ENCODE measurements around the gene GALE.

GALE gene

DNA sequence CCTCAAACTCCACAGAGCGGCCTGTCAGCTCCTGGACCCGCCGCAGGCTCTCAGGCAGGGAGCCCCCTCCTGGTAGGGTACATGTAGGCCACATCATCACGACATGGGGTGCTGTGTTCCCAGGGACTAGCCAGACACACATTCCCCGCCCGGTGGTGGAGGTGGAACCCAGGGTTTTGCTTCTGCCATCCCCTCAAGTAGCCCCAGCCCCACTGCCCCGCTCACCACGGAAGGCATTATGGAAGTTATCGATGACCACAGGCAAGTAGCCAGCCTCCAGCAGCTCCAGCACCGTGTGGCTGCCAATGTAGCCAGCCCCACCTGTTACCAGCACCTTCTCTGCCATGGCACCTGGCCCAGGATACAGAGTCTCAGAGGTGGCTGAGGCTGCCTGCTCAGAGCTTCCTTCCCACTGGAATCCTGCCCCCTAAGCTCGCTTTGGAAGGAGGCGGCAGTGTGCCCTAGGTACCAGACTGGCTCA, 1.9 kb downstream of the GALE start:
- H3K9me3 ChIP-seq (replicated peaks in 1 of 2; ENCODE audit: control insufficient read depth in 2 of 2, insufficient read depth in 1 of 2, low read depth in 1 of 2, low read length in 2 of 2) = no peaks in the 10 kb centered on the region
- peak overlapping the region; percentile 56 for H2BK15ac ChIP-seq (ENCODE audit: low read length)
- no peak overlapping the region for H2AFZ ChIP-seq (ENCODE audit: low read length)
- no peak overlapping the region for H3K18ac ChIP-seq (ENCODE audit: low read length)
- H3K4me3 ChIP-seq (ENCODE audit: low read length in 2 of 2) = peak overlapping the region in 1 of 2 donors; percentile 100
- H3K23ac ChIP-seq (ENCODE audit: low read depth, low read length, poor library complexity) = peak overlapping the region; percentile 48
- peaks cover 9% of the 10 kb centered on the region for H3K79me1 ChIP-seq (ENCODE audit: low read depth, low read length)
- no peaks in the 10 kb centered on the region for H3K27me3 ChIP-seq (ENCODE audit: control insufficient read depth in 3 of 3, insufficient read depth in 3 of 3, low read depth in 1 of 3, low read length in 3 of 3)
- peak overlapping the region; percentile 58 for H2AK5ac ChIP-seq (ENCODE audit: low read depth, low read length)
- no peak overlapping the region for H4K91ac ChIP-seq (ENCODE audit: low read depth, low read length, poor library complexity)
- H3K36me3 ChIP-seq (replicated peaks in 1 of 2; ENCODE audit: control insufficient read depth in 2 of 2, insufficient read depth in 2 of 2, low read length in 2 of 2) = peaks cover 25 to 46% of the 10 kb centered on the region in 2 donors
- no peak overlapping the region for H2BK120ac ChIP-seq (ENCODE audit: low read depth, low read length)
- H3K4me1 ChIP-seq (ENCODE audit: control insufficient read depth in 2 of 2, insufficient read depth in 1 of 2, low read depth in 1 of 2, low read length in 2 of 2) = peaks cover 5 to 11% of the 10 kb centered on the region in 2 donors
- H4K8ac ChIP-seq (ENCODE audit: low read depth, low read length) = no peak overlapping the region
- H3K9ac ChIP-seq (ENCODE audit: low read depth, low read length, poor library complexity) = peak overlapping the region; percentile 66
- H3K4ac ChIP-seq (ENCODE audit: low read length) = no peak overlapping the region
- H3K27ac ChIP-seq (replicated peaks; ENCODE audit: low read length) = no peak overlapping the region
- H2BK5ac ChIP-seq (ENCODE audit: low read length) = no peak overlapping the region
- no CpG with 5 or more reads among the region's 12 CpGs for WGBS, 2 donors (ENCODE audit: extremely low coverage in 2 of 2, insufficient read length in 2 of 2, insufficient replicate concordance in 1 of 2)
- no peak overlapping the region for H2BK12ac ChIP-seq (ENCODE audit: low read length)
- no peak for DNase-seq (ENCODE audit: low spot score)
- no peak overlapping the region for H3K14ac ChIP-seq (ENCODE audit: low read length)
- H3K4me2 ChIP-seq (ENCODE audit: insufficient read depth, low read length, poor library complexity, severe bottlenecking) = no peak overlapping the region

- no CpG with 5 or more reads among the region's 20 CpGs for WGBS, 2 donors (ENCODE audit: extremely low coverage in 2 of 2, insufficient read length in 2 of 2, insufficient replicate concordance in 1 of 2)
- Histone ChIP-seq H3K79me1 (ENCODE audit: low read depth, low read length) (peaks cover 12% of the 10 kb centered on the region), H2BK120ac (ENCODE audit: low read depth, low read length) (no peak overlapping the region), H3K14ac (ENCODE audit: low read length) (no peak overlapping the region), H2AFZ (ENCODE audit: low read length) (no peak overlapping the region), H4K8ac (ENCODE audit: low read depth, low read length) (no peak overlapping the region), H2BK15ac (ENCODE audit: low read length) (no peak overlapping the region), H3K9me3 (replicated peaks in 1 of 2; ENCODE audit: control insufficient read depth in 2 of 2, insufficient read depth in 1 of 2, low read depth in 1 of 2, low read length in 2 of 2) (no peaks in the 10 kb centered on the region), H3K18ac (ENCODE audit: low read length) (no peak overlapping the region), H4K91ac (ENCODE audit: low read depth, low read length, poor library complexity) (no peak overlapping the region), H3K36me3 (replicated peaks in 1 of 2; ENCODE audit: control insufficient read depth in 2 of 2, insufficient read depth in 2 of 2, low read length in 2 of 2) (peaks cover 33 to 55% of the 10 kb centered on the region in 2 donors), H2AK5ac (ENCODE audit: low read depth, low read length) (no peak overlapping the region), H2BK12ac (ENCODE audit: low read length) (no peak overlapping the region), H3K4me2 (ENCODE audit: insufficient read depth, low read length, poor library complexity, severe bottlenecking) (no peak overlapping the region), H3K23ac (ENCODE audit: low read depth, low read length, poor library complexity) (no peak overlapping the region), H3K4ac (ENCODE audit: low read length) (no peak overlapping the region), H3K27me3 (ENCODE audit: control insufficient read depth in 3 of 3, insufficient read depth in 3 of 3, low read depth in 1 of 3, low read length in 3 of 3) (no peaks in the 10 kb centered on the region), H3K4me3 (ENCODE audit: low read length in 2 of 2) (no peak overlapping the region), H3K9ac (ENCODE audit: low read depth, low read length, poor library complexity) (no peak overlapping the region), H2BK5ac (ENCODE audit: low read length) (no peak overlapping the region), H3K27ac (replicated peaks; ENCODE audit: low read length) (no peak overlapping the region), H3K4me1 (ENCODE audit: control insufficient read depth in 2 of 2, insufficient read depth in 1 of 2, low read depth in 1 of 2, low read length in 2 of 2) (peaks cover 5 to 16% of the 10 kb centered on the region in 2 donors)
- no peak for DNase-seq (ENCODE audit: low spot score)
These were observed 2.8 kb downstream of the GALE start for GRCh38 chr1:23797478-23798448.

DNA sequence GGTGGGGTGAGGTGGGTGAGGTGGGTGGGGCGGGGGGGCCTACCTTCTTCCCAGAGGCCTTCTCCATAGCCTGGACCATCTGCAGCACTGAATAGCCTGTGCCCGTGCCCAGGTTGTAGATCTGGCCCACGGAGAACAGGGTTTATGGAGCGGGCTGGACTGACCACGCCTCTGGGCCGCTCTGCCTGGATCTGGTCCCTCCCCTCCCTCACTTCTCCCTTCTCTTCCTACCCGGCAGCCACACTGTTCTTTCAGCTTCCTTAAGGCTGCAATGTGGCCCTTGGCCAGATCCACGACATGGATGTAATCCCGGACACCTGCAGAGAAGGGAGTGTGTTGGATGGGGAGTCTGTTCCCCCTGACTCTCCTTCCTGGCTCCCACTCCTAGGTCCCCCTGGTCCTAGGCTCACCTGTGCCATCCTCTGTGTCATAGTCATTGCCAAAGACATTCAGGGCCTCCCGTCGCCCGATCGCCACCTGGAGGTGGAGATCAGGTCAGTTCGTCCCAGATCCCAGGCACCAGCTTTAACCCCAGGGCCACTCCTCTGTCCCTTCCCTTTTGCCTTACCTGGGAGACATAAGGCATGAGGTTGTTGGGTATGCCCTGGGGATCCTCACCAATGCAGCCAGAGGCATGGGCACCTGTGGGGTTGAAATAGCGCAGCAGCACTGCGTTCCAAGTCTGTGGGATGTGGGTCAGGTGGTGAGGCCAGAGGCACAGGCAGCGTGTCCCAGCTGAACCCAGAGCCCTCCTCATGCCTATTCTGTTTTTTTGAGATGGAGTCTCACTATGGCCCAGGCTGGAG, 3.9 kb downstream of the GALE start:
- no peak overlapping the region for H3K27ac ChIP-seq (replicated peaks; ENCODE audit: low read length)
- no peak overlapping the region for H3K14ac ChIP-seq (ENCODE audit: low read length)
- H3K18ac ChIP-seq (ENCODE audit: low read length) = no peak overlapping the region
- H3K23ac ChIP-seq (ENCODE audit: low read depth, low read length, poor library complexity) = no peak overlapping the region
- no peak overlapping the region for H2BK12ac ChIP-seq (ENCODE audit: low read length)
- no peak overlapping the region for H4K8ac ChIP-seq (ENCODE audit: low read depth, low read length)
- no peak overlapping the region for H2AFZ ChIP-seq (ENCODE audit: low read length)
- no peak overlapping the region for H3K9ac ChIP-seq (ENCODE audit: low read depth, low read length, poor library complexity)
- no peak for DNase-seq (ENCODE audit: low spot score)
- peaks cover 10 to 22% of the 10 kb centered on the region in 2 donors for H3K4me1 ChIP-seq (ENCODE audit: control insufficient read depth in 2 of 2, insufficient read depth in 1 of 2, low read depth in 1 of 2, low read length in 2 of 2)
- H2BK120ac ChIP-seq (ENCODE audit: low read depth, low read length) = no peak overlapping the region
- H3K36me3 ChIP-seq (replicated peaks in 1 of 2; ENCODE audit: control insufficient read depth in 2 of 2, insufficient read depth in 2 of 2, low read length in 2 of 2) = peaks cover 33 to 58% of the 10 kb centered on the region in 2 donors
- peak overlapping the region in 1 of 2 donors; percentile 37 for H3K4me3 ChIP-seq (ENCODE audit: low read length in 2 of 2)
- peaks cover 18% of the 10 kb centered on the region for H3K79me1 ChIP-seq (ENCODE audit: low read depth, low read length)
- no peak overlapping the region for H2AK5ac ChIP-seq (ENCODE audit: low read depth, low read length)
- H3K9me3 ChIP-seq (replicated peaks in 1 of 2; ENCODE audit: control insufficient read depth in 2 of 2, insufficient read depth in 1 of 2, low read depth in 1 of 2, low read length in 2 of 2) = no peaks in the 10 kb centered on the region
- H3K4me2 ChIP-seq (ENCODE audit: insufficient read depth, low read length, poor library complexity, severe bottlenecking) = no peak overlapping the region
- no peak overlapping the region for H2BK5ac ChIP-seq (ENCODE audit: low read length)
- no peaks in the 10 kb centered on the region for H3K27me3 ChIP-seq (ENCODE audit: control insufficient read depth in 3 of 3, insufficient read depth in 3 of 3, low read depth in 1 of 3, low read length in 3 of 3)
- no peak overlapping the region for H4K91ac ChIP-seq (ENCODE audit: low read depth, low read length, poor library complexity)
- WGBS, 2 donors (ENCODE audit: extremely low coverage in 2 of 2, insufficient read length in 2 of 2, insufficient replicate concordance in 1 of 2) = no CpG with 5 or more reads among the region's 17 CpGs
- no peak overlapping the region for H3K4ac ChIP-seq (ENCODE audit: low read length)
- H2BK15ac ChIP-seq (ENCODE audit: low read length) = no peak overlapping the region

Measured in neuronal stem cell (in vitro differentiated cells).